ENCODE measurements around the gene FUS. TPM values are rescaled to one million over a fixed set of nuclear protein-coding genes. Genes with fewer than 3 reads are reported as not detected.

Gene FUS
- total and polyA plus RNA-seq, 2 of the 13 experiments (the other 11 are each of a cell fraction or from before 2014, with no cell fraction given) = 68.1 to 168 TPM

DNA sequence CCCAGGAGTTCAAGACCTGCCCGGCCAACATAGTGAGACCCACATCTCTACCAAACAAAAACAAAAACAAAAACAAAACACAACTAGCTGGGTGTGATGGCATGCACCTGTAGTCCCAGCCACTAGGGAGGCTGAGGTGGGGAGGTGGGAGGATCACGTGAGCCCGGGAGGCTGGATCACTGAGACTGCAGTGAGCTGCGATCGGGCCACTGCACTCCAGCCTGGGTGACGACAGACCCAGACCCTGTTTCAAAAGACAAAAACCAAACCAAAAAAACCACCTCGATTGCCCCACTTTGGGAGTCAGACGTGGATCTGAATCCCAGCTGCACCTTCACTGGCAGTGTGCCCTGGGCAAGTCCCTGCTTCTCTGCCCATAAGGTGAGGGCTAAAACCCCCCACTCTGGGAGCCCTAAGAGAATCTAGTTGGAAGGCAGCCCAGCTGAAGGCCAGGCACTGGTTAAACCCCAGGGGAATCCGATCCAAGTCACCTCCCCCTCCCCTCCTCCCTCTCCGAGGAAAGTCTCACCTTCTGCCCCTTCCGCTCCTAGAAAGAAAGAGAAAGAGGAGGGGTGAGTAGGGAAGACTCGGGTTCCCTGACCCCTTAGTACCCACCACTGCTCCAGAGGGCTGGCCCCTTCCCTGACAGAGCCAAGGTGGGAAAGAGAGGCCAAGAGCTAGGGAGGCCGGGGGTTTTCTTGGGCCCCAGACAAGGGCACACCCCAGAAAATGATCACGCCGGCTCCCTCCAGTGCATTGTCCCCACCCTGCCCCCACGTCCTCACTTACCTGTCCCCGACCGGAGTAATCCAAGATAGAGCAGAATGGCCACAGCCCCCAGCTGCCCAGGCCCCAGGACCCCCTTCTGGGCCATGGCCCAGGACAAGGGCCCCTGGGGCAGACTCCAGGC lies 45.1 kb upstream of the FUS start (continued):
- TF ChIP-seq RFX3 (CRISPR knock-in tag; IDR thresholded peaks at IDR 0.05) = no peak
- no peak for TF ChIP-seq ZNF207 (IDR thresholded peaks at IDR 0.05; ENCODE audit: borderline replicate concordance)
- TF ChIP-seq MED1 (CRISPR knock-in tag; IDR thresholded peaks at IDR 0.05) = no peak
- no peak for TF ChIP-seq ZNF572 (CRISPR knock-in tag; IDR thresholded peaks at IDR 0.05)
- TF ChIP-seq, protein P1, sequence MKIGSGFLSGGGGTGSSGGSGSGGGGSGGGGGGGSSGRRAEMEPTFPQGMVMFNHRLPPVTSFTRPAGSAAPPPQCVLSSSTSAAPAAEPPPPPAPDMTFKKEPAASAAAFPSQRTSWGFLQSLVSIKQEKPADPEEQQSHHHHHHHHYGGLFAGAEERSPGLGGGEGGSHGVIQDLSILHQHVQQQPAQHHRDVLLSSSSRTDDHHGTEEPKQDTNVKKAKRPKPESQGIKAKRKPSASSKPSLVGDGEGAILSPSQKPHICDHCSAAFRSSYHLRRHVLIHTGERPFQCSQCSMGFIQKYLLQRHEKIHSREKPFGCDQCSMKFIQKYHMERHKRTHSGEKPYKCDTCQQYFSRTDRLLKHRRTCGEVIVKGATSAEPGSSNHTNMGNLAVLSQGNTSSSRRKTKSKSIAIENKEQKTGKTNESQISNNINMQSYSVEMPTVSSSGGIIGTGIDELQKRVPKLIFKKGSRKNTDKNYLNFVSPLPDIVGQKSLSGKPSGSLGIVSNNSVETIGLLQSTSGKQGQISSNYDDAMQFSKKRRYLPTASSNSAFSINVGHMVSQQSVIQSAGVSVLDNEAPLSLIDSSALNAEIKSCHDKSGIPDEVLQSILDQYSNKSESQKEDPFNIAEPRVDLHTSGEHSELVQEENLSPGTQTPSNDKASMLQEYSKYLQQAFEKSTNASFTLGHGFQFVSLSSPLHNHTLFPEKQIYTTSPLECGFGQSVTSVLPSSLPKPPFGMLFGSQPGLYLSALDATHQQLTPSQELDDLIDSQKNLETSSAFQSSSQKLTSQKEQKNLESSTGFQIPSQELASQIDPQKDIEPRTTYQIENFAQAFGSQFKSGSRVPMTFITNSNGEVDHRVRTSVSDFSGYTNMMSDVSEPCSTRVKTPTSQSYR (CRISPR knock-in tag; IDR thresholded peaks at IDR 0.05; ENCODE audit: borderline replicate concordance) = no peak
- TF ChIP-seq ZNF619 (CRISPR knock-in tag; IDR thresholded peaks at IDR 0.05) = no peak
- peak; percentile 82 for TF ChIP-seq BCL6 (CRISPR knock-in tag; IDR thresholded peaks at IDR 0.05)
- no peak for TF ChIP-seq EZH2 (conservative IDR thresholded peaks at IDR 0.05; ENCODE audit: low read depth, low read length)
- TF ChIP-seq PITX1 (CRISPR knock-in tag; IDR thresholded peaks at IDR 0.05) = no peak
- TF ChIP-seq, protein P2, sequence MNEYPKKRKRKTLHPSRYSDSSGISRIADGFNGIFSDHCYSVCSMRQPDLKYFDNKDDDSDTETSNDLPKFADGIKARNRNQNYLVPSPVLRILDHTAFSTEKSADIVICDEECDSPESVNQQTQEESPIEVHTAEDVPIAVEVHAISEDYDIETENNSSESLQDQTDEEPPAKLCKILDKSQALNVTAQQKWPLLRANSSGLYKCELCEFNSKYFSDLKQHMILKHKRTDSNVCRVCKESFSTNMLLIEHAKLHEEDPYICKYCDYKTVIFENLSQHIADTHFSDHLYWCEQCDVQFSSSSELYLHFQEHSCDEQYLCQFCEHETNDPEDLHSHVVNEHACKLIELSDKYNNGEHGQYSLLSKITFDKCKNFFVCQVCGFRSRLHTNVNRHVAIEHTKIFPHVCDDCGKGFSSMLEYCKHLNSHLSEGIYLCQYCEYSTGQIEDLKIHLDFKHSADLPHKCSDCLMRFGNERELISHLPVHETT (CRISPR knock-in tag; conservative IDR thresholded peaks at IDR 0.05) = no peak
- no peak for TF ChIP-seq ZNF615 (CRISPR knock-in tag; IDR thresholded peaks at IDR 0.05; ENCODE audit: borderline replicate concordance)
- TF ChIP-seq, protein P3, sequence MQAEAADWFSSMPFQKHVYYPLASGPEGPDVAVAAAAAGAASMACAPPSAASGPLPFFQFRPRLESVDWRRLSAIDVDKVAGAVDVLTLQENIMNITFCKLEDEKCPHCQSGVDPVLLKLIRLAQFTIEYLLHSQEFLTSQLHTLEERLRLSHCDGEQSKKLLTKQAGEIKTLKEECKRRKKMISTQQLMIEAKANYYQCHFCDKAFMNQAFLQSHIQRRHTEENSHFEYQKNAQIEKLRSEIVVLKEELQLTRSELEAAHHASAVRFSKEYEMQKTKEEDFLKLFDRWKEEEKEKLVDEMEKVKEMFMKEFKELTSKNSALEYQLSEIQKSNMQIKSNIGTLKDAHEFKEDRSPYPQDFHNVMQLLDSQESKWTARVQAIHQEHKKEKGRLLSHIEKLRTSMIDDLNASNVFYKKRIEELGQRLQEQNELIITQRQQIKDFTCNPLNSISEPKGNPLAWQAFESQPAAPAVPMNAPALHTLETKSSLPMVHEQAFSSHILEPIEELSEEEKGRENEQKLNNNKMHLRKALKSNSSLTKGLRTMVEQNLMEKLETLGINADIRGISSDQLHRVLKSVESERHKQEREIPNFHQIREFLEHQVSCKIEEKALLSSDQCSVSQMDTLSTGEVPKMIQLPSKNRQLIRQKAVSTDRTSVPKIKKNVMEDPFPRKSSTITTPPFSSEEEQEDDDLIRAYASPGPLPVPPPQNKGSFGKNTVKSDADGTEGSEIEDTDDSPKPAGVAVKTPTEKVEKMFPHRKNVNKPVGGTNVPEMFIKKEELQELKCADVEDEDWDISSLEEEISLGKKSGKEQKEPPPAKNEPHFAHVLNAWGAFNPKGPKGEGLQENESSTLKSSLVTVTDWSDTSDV (CRISPR knock-in tag; IDR thresholded peaks at IDR 0.05) = 0 out of 2 replicates have a peak, but pooled peaks have one; percentile 4
- no peak for TF ChIP-seq ZMYM2 (CRISPR knock-in tag; IDR thresholded peaks at IDR 0.05)
- TF ChIP-seq ZNF605 (CRISPR knock-in tag; IDR thresholded peaks at IDR 0.05) = peak; percentile 38; the same call in 1 of the 2 replicates
- peak; percentile 87 for TF ChIP-seq BHLHE40 (IDR thresholded peaks at IDR 0.05; ENCODE audit: low read length)
- no peak for TF ChIP-seq PTBP1 (IDR thresholded peaks at IDR 0.05; ENCODE audit: low read depth, low read length, poor library complexity, severe bottlenecking)
- TF ChIP-seq MYNN (CRISPR knock-in tag; IDR thresholded peaks at IDR 0.05; ENCODE audit: low read depth) = no peak; the same call in 1 of the 2 replicates

Measured in HepG2 (cell line).